ENCODE measurements around the gene SNRNP200.
"Not testable (repeated sequence)": the region's sequence is repeated elsewhere in the genome, so short reads cannot be mapped to it uniquely, and the experiment has no call there.

Gene SNRNP200

GRCh38 chr2:96267159-96267971 is 38.0 kb downstream of the SNRNP200 start:
- no peak for DNase-seq

- DNase-seq, result peak; percentile 94
Observed at GRCh38 chr2:96265840-96266679, 39.3 kb downstream of the SNRNP200 start, which contains the start of the genes CIAO1 and TMEM127. Gene CIAO1 (plus strand): TSS chr2:96266225. CDS start chr2:96266351, 126 bp downstream. Gene TMEM127 (minus strand): TSS chr2:96265997. CDS start chr2:96265381, 616 bp downstream.

- no peak for DNase-seq
Observed at GRCh38 chr2:96265349-96265839, 40.0 kb downstream of the SNRNP200 start.

- DNase-seq, result no peak
Observed at GRCh38 chr2:96264656-96265348, 40.5 kb downstream of the SNRNP200 start.

GRCh38 chr2:96264086-96264485 is 41.3 kb downstream of the SNRNP200 start:
- no peak for DNase-seq

GRCh38 chr2:96262306-96262705 is 43.0 kb downstream of the SNRNP200 start:
- no peak for DNase-seq

- DNase-seq, result no peak
Observed at GRCh38 chr2:96261328-96262003, 43.9 kb downstream of the SNRNP200 start.

GRCh38 chr2:96260387-96261260 is 44.7 kb downstream of the SNRNP200 start:
- peak; percentile 22 for DNase-seq

GRCh38 chr2:96259497-96259921 is 45.8 kb downstream of the SNRNP200 start:
- DNase-seq, result no peak

- no peak for DNase-seq
Observed at GRCh38 chr2:96258166-96259022, 47.0 kb downstream of the SNRNP200 start.

GRCh38 chr2:96257744-96258143 is 47.6 kb downstream of the SNRNP200 start:
- not testable (repeated sequence) for DNase-seq

- no peak for DNase-seq
Observed at GRCh38 chr2:96256611-96257113, 48.7 kb downstream of the SNRNP200 start.

GRCh38 chr2:96254571-96254970 is 50.8 kb downstream of the SNRNP200 start:
- no peak for DNase-seq

GRCh38 chr2:96253006-96253405 is 52.3 kb downstream of the SNRNP200 start:
- DNase-seq, result no peak

- no peak for DNase-seq
Observed at GRCh38 chr2:96252526-96252925, 52.8 kb downstream of the SNRNP200 start.

GRCh38 chr2:96251721-96252292 is 53.5 kb downstream of the SNRNP200 start:
- DNase-seq, result no peak

- no peak for DNase-seq
Observed at GRCh38 chr2:96250188-96250587, 55.2 kb downstream of the SNRNP200 start.

- DNase-seq, result no peak
Observed at GRCh38 chr2:96249654-96250053, 55.7 kb downstream of the SNRNP200 start.

GRCh38 chr2:96248624-96249023 is 56.7 kb downstream of the SNRNP200 start:
- no peak for DNase-seq

- no peak for DNase-seq
Observed at GRCh38 chr2:96247896-96248295, 57.5 kb downstream of the SNRNP200 start.

All from NCI-H1092 treated with DMSO at 0.1 percent for 48 hours (cell line).